A549 (cell line): ENCODE data around the gene OR2M2.

ENCODE experiments used
- CHD2 ChIP-seq: fragments of 150-350 bp; IDR thresholded peaks from 2 replicates; pipeline ENCODE4 v1.6.1; 2014; ENCODE audit warnings: low read length; ENCODE audit not compliant: partially characterized antibody
- CTCF ChIP-seq: fragments of >200 bp; sonication (Bioruptor Twin); formaldehyde crosslinking; IDR thresholded peaks from 3 replicates; pipeline ENCODE4 v1.5.1; 2016
- ELK1 ChIP-seq: fragments of 150-350 bp; IDR thresholded peaks from 2 replicates; pipeline ENCODE4 v1.6.1; 2014; ENCODE audit warnings: low read depth, mild to moderate bottlenecking, low read length
- EP300 ChIP-seq, 2 experiments: fragments of >200 bp; sonication (Bioruptor Twin); formaldehyde crosslinking; IDR thresholded peaks; 2 replicates in 1 of 2; 3 replicates in 1 of 2; pipeline ENCODE4 v1.6.1; 2016 to 2017
- FOXS1 ChIP-seq: fragments of 250-450 bp; sonication (Bioruptor Pico); IDR thresholded peaks from 2 replicates; pipeline ENCODE4 v1.5.0; 2020; ENCODE audit warnings: mild to moderate bottlenecking, moderate library complexity
- JUN ChIP-seq, 2 experiments: fragments of >200 bp; sonication (Bioruptor Twin); formaldehyde crosslinking; IDR thresholded peaks; 2 replicates in 1 of 2; 3 replicates in 1 of 2; pipeline ENCODE4 v1.6.1; 2016 to 2017
- MAX ChIP-seq: IDR thresholded peaks from 2 replicates; pipeline ENCODE4 v1.6.1; 2012
- MYC ChIP-seq: IDR thresholded peaks from 2 replicates; pipeline ENCODE4 v1.6.1; 2012; ENCODE audit warnings: mild to moderate bottlenecking, inconsistent platforms, low read length, improper control_type of control experiment, borderline replicate concordance
- NFE2L2 ChIP-seq: fragments of 150-350 bp; conservative IDR thresholded peaks from 2 replicates; pipeline ENCODE4 v1.6.1; 2014; ENCODE audit warnings: low read length
- PBX3 ChIP-seq: IDR thresholded peaks from 2 replicates; pipeline ENCODE4 v1.6.1; 2012
- POLR2A ChIP-seq: IDR thresholded peaks from 2 replicates; pipeline ENCODE4 v1.6.1; 2012; ENCODE audit warnings: mild to moderate bottlenecking, low read length
- SREBF2 ChIP-seq: fragments of 450-650 bp; IDR thresholded peaks from 2 replicates; pipeline ENCODE4 v1.6.1; 2014; ENCODE audit warnings: mild to moderate bottlenecking, moderate library complexity
- ZFP36 ChIP-seq: fragments of 450-650 bp; IDR thresholded peaks from 2 replicates; pipeline ENCODE4 v1.6.1; 2014; ENCODE audit warnings: borderline replicate concordance; ENCODE audit not compliant: partially characterized antibody

- TF ChIP-seq JUN (IDR thresholded peaks at IDR 0.05) (no peak), CHD2 (no peak), ELK1 (no peak), ZFP36 (no peak), MYC (no peak), EP300 (IDR thresholded peaks at IDR 0.05) (no peak), CTCF (no peak), NFE2L2 (no peak), MAX (no peak), POLR2A (no peak), PBX3 (no peak), SREBF2 (no peak), FOXS1 (no peak)
Observed at GRCh38 chr1:248215880-248216279, 41.3 kb downstream of the OR2M2 start.
